ENCODE results near the gene SLC27A3. TPM values are rescaled to one million over a fixed set of nuclear protein-coding genes. Genes with fewer than 3 reads are reported as not detected.

SLC27A3 gene
- total and polyA plus RNA-seq, 9 of the 15 experiments (the other 6 are each of a cell fraction or from before 2014, with no cell fraction given): 0.57 to 5.2 (median 2.8) TPM

DNA sequence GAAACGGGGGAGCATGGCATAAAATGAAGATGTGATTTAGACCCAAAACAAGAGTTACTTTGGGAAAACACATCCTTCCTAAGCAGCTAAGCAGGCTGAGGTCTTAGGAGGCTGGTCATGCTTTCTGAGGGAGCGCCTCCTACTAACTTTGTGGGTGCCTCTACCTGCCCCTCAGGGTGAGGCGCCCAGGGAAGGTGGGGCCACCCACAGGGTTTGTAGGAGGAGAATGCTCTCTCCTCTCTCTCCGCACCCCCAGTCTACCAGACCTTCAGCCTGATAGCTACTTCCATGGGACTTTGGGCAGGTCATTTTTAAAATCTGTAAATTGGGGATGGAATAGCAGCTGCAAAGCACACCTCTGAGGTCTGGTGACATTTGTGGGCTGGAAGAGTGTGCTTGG is 23.8 kb downstream of the SLC27A3 start:
- H3K4me3 ChIP-seq: no peak overlapping the region
- H3K9ac ChIP-seq (ENCODE audit: insufficient read depth in 1 of 2, low read depth in 2 of 2, low read length in 2 of 2): peak overlapping the region in 1 of 2 experiments; percentile 16; a peak in 1 of 4 replicates
- H3K36me3 ChIP-seq (ENCODE audit: control insufficient read depth, insufficient read depth, low read length): no peaks in the 10 kb centered on the region
- H3K79me2 ChIP-seq (ENCODE audit: control insufficient read depth, insufficient read depth, low read length): no peaks in the 10 kb centered on the region
- H3K9me1 ChIP-seq (ENCODE audit: control insufficient read depth, insufficient read depth, low read length): no peaks in the 10 kb centered on the region
- H3K9me3 ChIP-seq (replicated peaks; ENCODE audit: control insufficient read depth, insufficient read depth, low read depth, low read length): no peaks in the 10 kb centered on the region
- no peak for ATAC-seq
- intact Hi-C loops (cut with micrococcal nuclease) (loop anchor here (5.0 kb wide), 2 partner anchors 123 to 168 kb away; partner anchors contain the start of genes CREB3L4 and GATAD2B), in situ Hi-C loops (cut with MboI) (loop anchor here (5.0 kb wide), 1 partner anchor 188 kb away; the partner anchor contains the start of gene RAB13)
- TF ChIP-seq ESRRB (CRISPR knock-in tag; IDR thresholded peaks at IDR 0.05; ENCODE audit: borderline replicate concordance): no peak
- no peak for TF ChIP-seq CBX2 (IDR thresholded peaks at IDR 0.05; ENCODE audit: insufficient read depth, low read length, poor library complexity, severe bottlenecking)
- no peak for TF ChIP-seq RFX5 (IDR thresholded peaks at IDR 0.05; ENCODE audit: low read depth, low read length)
- TF ChIP-seq ZKSCAN3 (CRISPR knock-in tag; IDR thresholded peaks at IDR 0.05): no peak
- no peak for TF ChIP-seq SETDB1 (IDR thresholded peaks at IDR 0.05; ENCODE audit: low read length)
- no peak for TF ChIP-seq CHD2 (IDR thresholded peaks at IDR 0.05; ENCODE audit: low read depth, low read length)
- TF ChIP-seq ZNF263 (CRISPR knock-in tag; IDR thresholded peaks at IDR 0.05; ENCODE audit: borderline replicate concordance): no peak
- no peak for TF ChIP-seq PHF20 (IDR thresholded peaks at IDR 0.05; ENCODE audit: partially characterized antibody)
- TF ChIP-seq MAFG (tag; conservative IDR thresholded peaks at IDR 0.05): no peak
- no peak for TF ChIP-seq BDP1 (IDR thresholded peaks at IDR 0.05; ENCODE audit: insufficient read depth, insufficient read length)
- no peak for TF ChIP-seq TAF1 (IDR thresholded peaks at IDR 0.05; ENCODE audit: control insufficient read depth, extremely low read depth, insufficient read depth, low read length, severe bottlenecking)
- TF ChIP-seq POLR2A (conservative IDR thresholded peaks at IDR 0.05): no peak
- TF ChIP-seq NCOR1 (IDR thresholded peaks at IDR 0.05): no peak
- TF ChIP-seq YY1 (IDR thresholded peaks at IDR 0.05; ENCODE audit: borderline replicate concordance in 1 of 3, control insufficient read depth in 1 of 3, extremely low read depth in 1 of 3, insufficient read depth in 3 of 3, insufficient read length in 1 of 3, insufficient replicate concordance in 2 of 3, low read depth in 1 of 3, low read length in 2 of 3): no peak
- BruUV-seq (replicated peaks): no TSS peak
- WGBS (ENCODE audit: insufficient coverage, low coverage, missing lambda C conversion rate): 60% methylated on average over 4 of the region's 4 CpGs
- no peak for DNase-seq (ENCODE audit: extremely low read depth in 1 of 4, low spot score in 3 of 4)
- ChIA-PET CTCF (ENCODE audit: low intra/inter-chr PET ratio) (no interaction called here), POLR2A (interaction anchor here (1.2 to 2.1 kb wide), 2 partner anchors 9 to 192 kb away, joined by 3 to 13 read pairs; partner anchors contain the start of gene RPS27)
- H3K4me1 ChIP-seq (replicated peaks in 1 of 2; ENCODE audit: control insufficient read depth in 2 of 2, insufficient read depth in 2 of 2, low read length in 2 of 2): peaks cover 0 to 34% of the 10 kb centered on the region in 2 experiments; a peak in 3 of 5 replicates
- no peak for FAIRE-seq
- no peak overlapping the region for H3K27ac ChIP-seq (ENCODE audit: extremely low read depth, low read depth, low read length)
- no peaks in the 10 kb centered on the region for H4K20me1 ChIP-seq (replicated peaks; ENCODE audit: control insufficient read depth, insufficient read depth, low read length)
- no peak overlapping the region for H2AFZ ChIP-seq (ENCODE audit: low read depth, low read length)
- no peak overlapping the region for H3K4me2 ChIP-seq (ENCODE audit: insufficient read depth, low read length)
- H3K27me3 ChIP-seq (ENCODE audit: control insufficient read depth in 2 of 2, insufficient read depth in 2 of 2, low read length in 2 of 2): no peaks in the 10 kb centered on the region

Measured in K562 (cell line).